ENCODE results near the gene GCGR.

DNA sequence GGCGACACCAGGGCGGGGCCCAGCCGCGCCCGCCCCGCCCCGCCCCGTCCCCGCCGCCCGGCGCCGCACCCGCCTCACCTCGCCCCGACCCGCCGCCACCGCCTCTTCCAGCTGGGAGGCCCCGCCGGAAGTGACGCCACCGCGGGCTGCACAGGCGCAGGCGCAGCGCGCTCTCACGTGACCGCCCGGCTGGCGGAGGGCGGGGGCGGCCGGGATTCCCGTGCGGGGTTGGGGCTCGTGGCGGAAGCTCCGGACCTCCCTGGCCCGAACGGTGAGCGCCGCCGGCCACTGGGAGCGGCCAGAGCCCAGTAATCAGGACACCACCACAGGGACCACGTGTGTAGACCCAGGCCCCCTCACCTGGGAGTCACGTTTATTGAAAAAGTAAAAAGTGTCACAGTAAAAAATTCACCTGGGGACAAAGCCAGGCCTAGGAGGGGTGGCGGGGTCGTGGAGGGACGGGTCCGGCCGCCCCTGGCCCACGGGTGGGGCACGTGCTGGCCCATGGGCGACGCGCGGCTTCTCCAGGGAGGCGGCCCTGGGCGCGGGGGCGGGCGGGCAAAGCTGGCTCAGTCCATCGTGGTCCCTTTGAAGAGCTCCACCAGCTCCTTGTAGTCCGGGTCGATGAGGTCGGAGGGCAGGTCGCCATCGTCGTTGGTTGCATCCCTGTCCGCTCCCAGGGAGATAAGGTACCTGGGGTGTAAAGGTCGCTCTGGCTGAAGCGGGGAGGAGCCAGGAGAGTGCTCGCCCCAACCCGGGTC is 29.4 kb downstream of the GCGR start, which contains the start of gene MCRIP1:
- TF ChIP-seq POLR2AphosphoS5 (IDR thresholded peaks at IDR 0.05; ENCODE audit: low read depth, low read length): peak; percentile 79
- TF ChIP-seq, protein P1, sequence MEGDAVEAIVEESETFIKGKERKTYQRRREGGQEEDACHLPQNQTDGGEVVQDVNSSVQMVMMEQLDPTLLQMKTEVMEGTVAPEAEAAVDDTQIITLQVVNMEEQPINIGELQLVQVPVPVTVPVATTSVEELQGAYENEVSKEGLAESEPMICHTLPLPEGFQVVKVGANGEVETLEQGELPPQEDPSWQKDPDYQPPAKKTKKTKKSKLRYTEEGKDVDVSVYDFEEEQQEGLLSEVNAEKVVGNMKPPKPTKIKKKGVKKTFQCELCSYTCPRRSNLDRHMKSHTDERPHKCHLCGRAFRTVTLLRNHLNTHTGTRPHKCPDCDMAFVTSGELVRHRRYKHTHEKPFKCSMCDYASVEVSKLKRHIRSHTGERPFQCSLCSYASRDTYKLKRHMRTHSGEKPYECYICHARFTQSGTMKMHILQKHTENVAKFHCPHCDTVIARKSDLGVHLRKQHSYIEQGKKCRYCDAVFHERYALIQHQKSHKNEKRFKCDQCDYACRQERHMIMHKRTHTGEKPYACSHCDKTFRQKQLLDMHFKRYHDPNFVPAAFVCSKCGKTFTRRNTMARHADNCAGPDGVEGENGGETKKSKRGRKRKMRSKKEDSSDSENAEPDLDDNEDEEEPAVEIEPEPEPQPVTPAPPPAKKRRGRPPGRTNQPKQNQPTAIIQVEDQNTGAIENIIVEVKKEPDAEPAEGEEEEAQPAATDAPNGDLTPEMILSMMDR (IDR thresholded peaks at IDR 0.05): no peak
- no peak for TF ChIP-seq TCF7L2 (IDR thresholded peaks at IDR 0.05; ENCODE audit: low read depth, low read length)

Data from Panc1 (cell line).